MM.1S (cell line): Measurements from ENCODE around the gene COL21A1.

ENCODE experiments used
- DNase-seq: peaks from one replicate; pipeline ENCODE4 v3.0.0-alpha.2; 2015
- H2AFZ ChIP-seq: fragments of 300-600 bp; sonication (generic); 2 replicates; pipeline ENCODE4 v1.6.0; 2016; ENCODE audit warnings: antibody characterized with exemption, low read length
- H3F3A ChIP-seq: fragments of 300-600 bp; sonication (generic); 2 replicates; pipeline ENCODE4 v1.6.1; 2016; ENCODE audit warnings: mild to moderate bottlenecking, antibody characterized with exemption, low read length, moderate library complexity, mixed read lengths; ENCODE audit not compliant: insufficient read depth
- H3K27ac ChIP-seq: fragments of 300-600 bp; sonication (generic); 2 replicates; pipeline ENCODE4 v1.5.1; 2016; ENCODE audit warnings: mild to moderate bottlenecking, low read length
- H3K27me3 ChIP-seq: fragments of 300-600 bp; sonication (generic); replicated peaks from 2 replicates; pipeline ENCODE4 v1.6.0; 2016; ENCODE audit warnings: low read length; ENCODE audit not compliant: insufficient read depth
- H3K36me3 ChIP-seq: fragments of 300-600 bp; sonication (generic); replicated peaks from 2 replicates; pipeline ENCODE4 v1.6.1; 2016; ENCODE audit warnings: mild to moderate bottlenecking, low read length, mixed read lengths; ENCODE audit not compliant: insufficient read depth
- H3K4me1 ChIP-seq: fragments of 300-600 bp; sonication (generic); 2 replicates; pipeline ENCODE4 v1.6.1; 2016; ENCODE audit warnings: low read length, mixed read lengths
- H3K4me2 ChIP-seq: fragments of 300-600 bp; sonication (generic); 2 replicates; pipeline ENCODE4 v1.6.0; 2016; ENCODE audit warnings: low read depth, low read length
- H3K4me3 ChIP-seq: fragments of 300-600 bp; sonication (generic); 2 replicates; pipeline ENCODE4 v1.5.1; 2016; ENCODE audit warnings: low read length, mixed read lengths
- H3K79me2 ChIP-seq: fragments of 300-600 bp; sonication (generic); 2 replicates; pipeline ENCODE4 v1.6.1; 2016; ENCODE audit warnings: mixed run types, low read length, mixed read lengths
- H3K9ac ChIP-seq: fragments of 300-600 bp; sonication (generic); 2 replicates; pipeline ENCODE4 v1.6.1; 2016; ENCODE audit warnings: low read length, mixed read lengths
- H3K9me2 ChIP-seq: fragments of 300-600 bp; sonication (generic); replicated peaks from 2 replicates; pipeline ENCODE4 v1.6.1; 2016; ENCODE audit warnings: mild to moderate bottlenecking, low read length, mixed read lengths; ENCODE audit not compliant: insufficient read depth
- H3K9me3 ChIP-seq: fragments of 300-600 bp; sonication (generic); replicated peaks from 2 replicates; pipeline ENCODE4 v1.6.1; 2016; ENCODE audit warnings: mild to moderate bottlenecking, low read length, mixed read lengths; ENCODE audit not compliant: insufficient read depth
- H4K20me1 ChIP-seq: fragments of 300-600 bp; sonication (generic); 2 replicates; pipeline ENCODE4 v1.6.1; 2016; ENCODE audit warnings: mild to moderate bottlenecking, low read length, moderate library complexity, mixed read lengths; ENCODE audit not compliant: insufficient read depth
- EZH2 ChIP-seq: fragments of 300-600 bp; sonication (generic); optimal IDR thresholded peaks from 2 replicates; pipeline ENCODE3; 2017; ENCODE audit warnings: low read depth, mild to moderate bottlenecking, antibody characterized with exemption, low read length, mixed read lengths
- EZH2phosphoT487 ChIP-seq: fragments of 300-600 bp; sonication (generic); IDR thresholded peaks from 2 replicates; pipeline ENCODE4 v1.6.1; 2018; ENCODE audit warnings: antibody characterized with exemption, low read length
- TF ChIP-seq, protein P1 (sequence below): fragments of 300-600 bp; sonication (generic); IDR thresholded peaks from 2 replicates; pipeline ENCODE4 v1.5.1; 2016; ENCODE audit warnings: antibody characterized with exemption, low read length, mixed read lengths

Gene COL21A1

DNA sequence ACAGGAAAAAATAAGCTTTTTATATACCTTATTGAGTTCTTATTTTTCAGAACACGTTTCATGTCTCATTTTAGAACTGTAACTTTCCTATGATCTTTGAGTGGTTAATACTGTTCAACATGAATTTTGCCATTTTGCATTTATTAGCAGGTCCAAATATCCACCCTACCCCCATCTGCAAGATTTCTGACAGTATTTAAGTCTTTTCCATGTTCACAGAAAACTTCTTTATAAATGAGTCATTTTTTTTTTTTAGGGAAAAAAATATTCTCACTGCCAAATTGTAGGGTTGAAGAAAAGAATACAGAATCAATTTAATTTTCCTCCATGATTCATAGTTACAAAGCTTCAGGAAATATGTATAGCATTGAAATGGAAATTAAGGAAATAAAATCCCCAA is 101.8 kb downstream of the COL21A1 start:
- TF ChIP-seq EZH2 (no peak), EZH2phosphoT487 (no peak)
- TF ChIP-seq, protein P1, sequence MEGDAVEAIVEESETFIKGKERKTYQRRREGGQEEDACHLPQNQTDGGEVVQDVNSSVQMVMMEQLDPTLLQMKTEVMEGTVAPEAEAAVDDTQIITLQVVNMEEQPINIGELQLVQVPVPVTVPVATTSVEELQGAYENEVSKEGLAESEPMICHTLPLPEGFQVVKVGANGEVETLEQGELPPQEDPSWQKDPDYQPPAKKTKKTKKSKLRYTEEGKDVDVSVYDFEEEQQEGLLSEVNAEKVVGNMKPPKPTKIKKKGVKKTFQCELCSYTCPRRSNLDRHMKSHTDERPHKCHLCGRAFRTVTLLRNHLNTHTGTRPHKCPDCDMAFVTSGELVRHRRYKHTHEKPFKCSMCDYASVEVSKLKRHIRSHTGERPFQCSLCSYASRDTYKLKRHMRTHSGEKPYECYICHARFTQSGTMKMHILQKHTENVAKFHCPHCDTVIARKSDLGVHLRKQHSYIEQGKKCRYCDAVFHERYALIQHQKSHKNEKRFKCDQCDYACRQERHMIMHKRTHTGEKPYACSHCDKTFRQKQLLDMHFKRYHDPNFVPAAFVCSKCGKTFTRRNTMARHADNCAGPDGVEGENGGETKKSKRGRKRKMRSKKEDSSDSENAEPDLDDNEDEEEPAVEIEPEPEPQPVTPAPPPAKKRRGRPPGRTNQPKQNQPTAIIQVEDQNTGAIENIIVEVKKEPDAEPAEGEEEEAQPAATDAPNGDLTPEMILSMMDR = no peak
- no peaks in the 10 kb centered on the region for H3K9me2 ChIP-seq
- H3K79me2 ChIP-seq = no peaks in the 10 kb centered on the region
- H3K4me1 ChIP-seq = no peaks in the 10 kb centered on the region
- no peak for DNase-seq
- H3K36me3 ChIP-seq = no peaks in the 10 kb centered on the region
- no peak overlapping the region for H3K9ac ChIP-seq
- no peaks in the 10 kb centered on the region for H3F3A ChIP-seq
- no peak overlapping the region for H3K4me2 ChIP-seq
- H3K27me3 ChIP-seq = no peaks in the 10 kb centered on the region
- no peaks in the 10 kb centered on the region for H4K20me1 ChIP-seq
- no peak overlapping the region for H3K27ac ChIP-seq
- H3K4me3 ChIP-seq = no peak overlapping the region
- no peaks in the 10 kb centered on the region for H3K9me3 ChIP-seq
- no peak overlapping the region for H2AFZ ChIP-seq

- H3K4me2 ChIP-seq = no peak overlapping the region
- no peaks in the 10 kb centered on the region for H3F3A ChIP-seq
- no peak overlapping the region for H3K9ac ChIP-seq
- H3K9me2 ChIP-seq = no peaks in the 10 kb centered on the region
- H3K4me3 ChIP-seq = no peak overlapping the region
- no peaks in the 10 kb centered on the region for H3K27me3 ChIP-seq
- H3K79me2 ChIP-seq = no peaks in the 10 kb centered on the region
- H3K9me3 ChIP-seq = no peaks in the 10 kb centered on the region
- no peaks in the 10 kb centered on the region for H4K20me1 ChIP-seq
- TF ChIP-seq, protein P1 = no peak
- TF ChIP-seq EZH2 (no peak), EZH2phosphoT487 (no peak)
- DNase-seq = no peak
- no peak overlapping the region for H3K27ac ChIP-seq
- H2AFZ ChIP-seq = no peak overlapping the region
- no peaks in the 10 kb centered on the region for H3K4me1 ChIP-seq
- no peaks in the 10 kb centered on the region for H3K36me3 ChIP-seq
These were observed 102.6 kb downstream of the COL21A1 start for GRCh38 chr6:56144538-56145324.

- Histone ChIP-seq H3K79me2 (no peaks in the 10 kb centered on the region), H3K27me3 (no peaks in the 10 kb centered on the region), H3K9ac (no peak overlapping the region), H3K4me3 (no peak overlapping the region), H4K20me1 (no peaks in the 10 kb centered on the region), H3K4me2 (no peak overlapping the region), H3K36me3 (no peaks in the 10 kb centered on the region), H3K4me1 (no peaks in the 10 kb centered on the region), H3K9me2 (no peaks in the 10 kb centered on the region), H3K9me3 (no peaks in the 10 kb centered on the region), H2AFZ (no peak overlapping the region), H3K27ac (no peak overlapping the region), H3F3A (no peaks in the 10 kb centered on the region)
- DNase-seq = no peak
- TF ChIP-seq, protein P1 = no peak
- TF ChIP-seq EZH2 (no peak), EZH2phosphoT487 (no peak)
These were observed 103.6 kb downstream of the COL21A1 start for GRCh38 chr6:56143796-56144195.
